Pancreas (tissue), 10 donors: Measurements from ENCODE around the gene GALNT17. TPM values are rescaled to one million over a fixed set of nuclear protein-coding genes. Genes with fewer than 3 reads are reported as not detected.

ENCODE experiments used
- ATAC-seq, 4 donors: fragments of 200-7000 bp; cut with Tn5 transposase; one replicate each; pipeline versions ENCODE4 v1.8.0 to v1.9.1; 2020; ENCODE audit warnings: mild to moderate bottlenecking in 4 of 4, moderate library complexity in 4 of 4
- DNase-seq, 6 donors: peaks; one replicate each; pipeline ENCODE4 v3.0.0-alpha.2; 2020
- FAIRE-seq: peaks from 2 replicates; lab custom pipeline; 2012; peaks lifted over from hg19 to GRCh38; lab: Jason Lieb, UNC
- H3K27ac ChIP-seq, 4 donors: fragments of 200-600 bp; sonication (generic); 1 replicate in 3 of 4; 2 replicates in 1 of 4; pipeline versions ENCODE4 v1.5.0 to v1.8.0; 2020
- H3K27me3 ChIP-seq, 4 donors: fragments of 200-600 bp; one replicate each; pipeline ENCODE4 v1.8.0; 2021
- H3K36me3 ChIP-seq, 3 donors: fragments of 200-600 bp; sonication (generic) in 1 of 3; one replicate each; pipeline versions ENCODE4 v1.5.0 to v1.8.0; 2020 to 2021
- H3K4me1 ChIP-seq, 3 donors: fragments of 200-600 bp; one replicate each; pipeline ENCODE4 v1.8.0; 2021
- H3K4me3 ChIP-seq, 4 donors: fragments of 200-600 bp; sonication (generic) in 2 of 4; one replicate each; pipeline versions ENCODE4 v1.5.0 to v1.8.0; 2020 to 2021
- H3K9me3 ChIP-seq, 4 donors: fragments of 200-600 bp; one replicate each; pipeline ENCODE4 v1.8.0; 2021
- WGBS, 2 donors: extraction: QIAGEN DNeasy Blood & Tissue Kit; methylation state at CpG; one replicate each; pipeline ENCODE4 v1.1.7; 2013; 5-methylcytosine and 5-hydroxymethylcytosine counted together
- intact Hi-C, 3 donors: fragments of 100-400 bp; cut with DNase I; formaldehyde crosslinking; loops; one replicate each; pipeline versions ENCODE4 v1.11.1 to v1.14.2; 2022
- polyA plus RNA-seq, 2 donors: library from polyadenylated mRNA; stranded (reverse); fragments of 200-250 nt; gene quantifications; one replicate each; pipeline ENCODE4 v1.2.3, GENCODE V29; 2013
- total RNA-seq, 6 donors: library from RNA; stranded (reverse); fragmentation: NEBNext Ultra II Directional in 4 of 6; extraction: Animal tissue kit (Norgen Biotek cat#: 25700) in 4 of 6; gene quantifications; one replicate each; pipeline versions ENCODE4 v1.2.1 to v1.2.4, GENCODE V29; 2021 to 2023
- TF ChIP-seq, protein P1 (sequence below), 4 donors: fragments of 200-600 bp; sonication (generic) in 3 of 4; IDR thresholded peaks; one replicate each; pipeline versions ENCODE4 v1.5.0 to v1.8.0; 2021; ENCODE audit warnings: antibody characterized with exemption in 4 of 4
- donor health status: healthy with polysubstance abuse.
- donor health status: DM: no; HTN: no; CAD: no; lungs with moderate emphysema.
- donor health status: DM: no; HTN: no; CAD: no.
- donor health status: control.
- donor health status: control.
- donor health status: Bipolar disorder and iron deficiency.
- donor health status: DM: yes; HTN: yes; CAD: no.
- donor health status: DM: no; HTN: no; CAD: no.
- donor health status: DM: no; HTN: no; CAD: no.
- donor health status: DM: yes; HTN: yes; CAD: no.

Gene GALNT17
- total and polyA plus RNA-seq, 8 donors: 0.70 to 4.6 (median 2.9) TPM

DNA sequence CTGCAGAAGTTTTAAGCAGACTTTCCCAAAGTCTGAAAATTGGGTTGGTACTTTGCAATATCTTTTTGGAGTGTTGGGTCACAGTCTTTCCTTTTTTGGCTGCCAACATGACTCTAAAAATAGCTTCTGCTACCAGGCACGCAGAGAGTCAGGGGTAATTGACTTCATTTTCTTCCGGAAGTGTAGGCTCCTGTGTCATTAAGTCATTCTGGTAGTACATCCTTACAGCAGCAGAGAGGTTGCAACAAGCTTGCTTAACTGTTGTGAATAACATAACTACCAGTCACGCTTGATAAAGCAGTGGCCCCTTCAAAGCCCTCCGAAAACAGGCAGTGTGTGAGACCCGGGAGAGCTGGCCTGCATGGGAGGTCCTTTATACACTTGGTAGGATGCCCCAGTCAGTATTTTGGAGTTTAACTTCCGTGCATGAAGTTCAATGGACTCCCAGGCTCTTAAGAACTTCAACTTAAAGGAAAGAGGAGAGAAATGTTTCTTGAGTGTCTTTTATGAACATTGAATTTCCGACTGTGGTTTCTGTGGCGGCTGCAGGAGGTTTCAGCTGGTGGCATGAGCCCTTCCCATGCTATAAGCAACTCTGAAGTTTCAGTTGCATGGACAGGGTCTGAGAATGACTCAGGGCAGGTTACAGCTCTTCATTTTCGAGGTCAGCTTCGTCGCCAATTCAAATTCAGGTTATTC lies 310.7 kb downstream of the GALNT17 start:
- TF ChIP-seq, protein P1, sequence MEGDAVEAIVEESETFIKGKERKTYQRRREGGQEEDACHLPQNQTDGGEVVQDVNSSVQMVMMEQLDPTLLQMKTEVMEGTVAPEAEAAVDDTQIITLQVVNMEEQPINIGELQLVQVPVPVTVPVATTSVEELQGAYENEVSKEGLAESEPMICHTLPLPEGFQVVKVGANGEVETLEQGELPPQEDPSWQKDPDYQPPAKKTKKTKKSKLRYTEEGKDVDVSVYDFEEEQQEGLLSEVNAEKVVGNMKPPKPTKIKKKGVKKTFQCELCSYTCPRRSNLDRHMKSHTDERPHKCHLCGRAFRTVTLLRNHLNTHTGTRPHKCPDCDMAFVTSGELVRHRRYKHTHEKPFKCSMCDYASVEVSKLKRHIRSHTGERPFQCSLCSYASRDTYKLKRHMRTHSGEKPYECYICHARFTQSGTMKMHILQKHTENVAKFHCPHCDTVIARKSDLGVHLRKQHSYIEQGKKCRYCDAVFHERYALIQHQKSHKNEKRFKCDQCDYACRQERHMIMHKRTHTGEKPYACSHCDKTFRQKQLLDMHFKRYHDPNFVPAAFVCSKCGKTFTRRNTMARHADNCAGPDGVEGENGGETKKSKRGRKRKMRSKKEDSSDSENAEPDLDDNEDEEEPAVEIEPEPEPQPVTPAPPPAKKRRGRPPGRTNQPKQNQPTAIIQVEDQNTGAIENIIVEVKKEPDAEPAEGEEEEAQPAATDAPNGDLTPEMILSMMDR (IDR thresholded peaks at IDR 0.05): no peak
- H3K4me3 ChIP-seq: no peak overlapping the region
- FAIRE-seq (no peak), ATAC-seq (no peak), DNase-seq (no peak)
- H3K36me3 ChIP-seq: no peaks in the 10 kb centered on the region
- H3K9me3 ChIP-seq: no peaks in the 10 kb centered on the region
- H3K4me1 ChIP-seq: no peaks in the 10 kb centered on the region
- 75% methylated on average over 11 of the region's 11 CpGs for WGBS, 2 donors
- no peak overlapping the region for H3K27ac ChIP-seq
- H3K27me3 ChIP-seq: no peaks in the 10 kb centered on the region
- intact Hi-C loops: no loop called here

DNA sequence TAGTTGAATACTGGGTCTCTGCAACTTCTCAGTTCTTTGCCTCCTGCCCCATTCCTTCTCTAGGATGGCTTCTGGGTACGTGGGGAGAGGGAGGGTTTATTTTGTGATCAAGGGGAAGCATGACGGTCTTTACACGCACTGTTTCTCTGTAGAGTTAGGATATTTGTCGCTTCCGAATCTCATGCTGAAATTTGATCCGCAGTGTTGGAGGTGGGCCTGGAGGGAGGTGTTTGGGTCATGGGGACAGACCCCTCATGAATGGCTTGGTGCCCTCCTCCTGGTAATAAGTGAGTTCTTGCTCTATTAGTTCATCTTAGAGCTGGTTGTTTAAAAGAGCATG lies 311.2 kb downstream of the GALNT17 start:
- WGBS, 2 donors: 72 to 81% methylated on average over 6 of the region's 6 CpGs
- no peak overlapping the region for H3K27ac ChIP-seq

DNA sequence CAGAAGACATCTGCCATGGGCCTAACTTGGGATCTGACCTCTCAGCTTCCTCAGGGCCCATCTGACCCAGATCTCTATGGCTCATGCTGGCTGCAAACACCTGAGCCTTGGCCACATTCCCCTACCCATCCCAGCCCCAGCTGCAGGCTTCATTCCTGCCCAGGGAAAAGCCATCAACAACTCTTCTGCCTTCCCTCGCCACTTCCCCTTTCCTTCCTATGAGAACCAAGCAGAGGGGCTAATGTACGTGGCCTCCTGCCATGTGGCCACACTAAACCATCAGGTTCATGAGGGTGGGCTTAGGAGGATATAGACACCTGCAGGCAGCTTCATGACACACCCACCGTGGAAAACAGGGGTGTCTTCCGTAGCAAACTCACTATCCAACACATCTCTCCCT lies 312.2 kb downstream of the GALNT17 start:
- WGBS, 2 donors: 91 to 95% methylated on average over 4 of the region's 4 CpGs
- TF ChIP-seq, protein P1 (IDR thresholded peaks at IDR 0.05): no peak

More for the DNA sequence above, 311.2 kb downstream of the GALNT17 start:
- TF ChIP-seq, protein P1 (IDR thresholded peaks at IDR 0.05): no peak
- no peaks in the 10 kb centered on the region for H3K4me1 ChIP-seq
- DNase-seq: no peak
- intact Hi-C loops: no loop called here
- H3K27me3 ChIP-seq: no peaks in the 10 kb centered on the region
- no peak for FAIRE-seq
- no peaks in the 10 kb centered on the region for H3K9me3 ChIP-seq
- ATAC-seq: no peak
- H3K36me3 ChIP-seq: no peaks in the 10 kb centered on the region
- no peak overlapping the region for H3K4me3 ChIP-seq

DNA sequence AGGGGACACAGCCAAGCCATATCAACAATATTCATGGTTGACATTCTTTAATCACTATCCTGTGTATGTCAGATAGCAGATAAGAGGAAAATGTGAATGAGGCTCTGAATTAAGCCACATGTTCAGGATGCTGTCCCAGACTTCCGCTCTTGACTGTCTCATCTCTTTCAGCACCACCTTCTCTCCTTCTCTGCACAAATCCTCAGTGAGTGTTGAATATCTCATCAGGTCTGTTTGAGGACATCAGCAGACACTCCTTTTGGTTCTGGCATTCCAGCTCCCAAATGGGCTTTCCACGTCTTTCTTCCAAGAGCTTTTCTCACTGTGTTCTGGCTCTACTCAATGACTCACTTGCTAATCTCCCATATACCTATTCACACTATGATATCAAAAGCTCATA lies 321.7 kb downstream of the GALNT17 start:
- DNase-seq (no peak), FAIRE-seq (no peak), ATAC-seq (no peak)
- no peaks in the 10 kb centered on the region for H3K27me3 ChIP-seq
- H3K4me3 ChIP-seq: no peak overlapping the region
- no peaks in the 10 kb centered on the region for H3K36me3 ChIP-seq
- no peak overlapping the region for H3K27ac ChIP-seq
- H3K9me3 ChIP-seq: no peaks in the 10 kb centered on the region
- WGBS, 2 donors: 93 to 94% methylated on average over 2 of the region's 2 CpGs
- no peaks in the 10 kb centered on the region for H3K4me1 ChIP-seq
- intact Hi-C loops: no loop called here
- TF ChIP-seq, protein P1 (IDR thresholded peaks at IDR 0.05): no peak

More for the DNA sequence above, 312.2 kb downstream of the GALNT17 start:
- H3K9me3 ChIP-seq: no peaks in the 10 kb centered on the region
- no peaks in the 10 kb centered on the region for H3K27me3 ChIP-seq
- intact Hi-C loops: no loop called here
- DNase-seq (no peak), ATAC-seq (no peak), FAIRE-seq (no peak)
- H3K4me3 ChIP-seq: no peak overlapping the region
- H3K4me1 ChIP-seq: no peaks in the 10 kb centered on the region
- no peaks in the 10 kb centered on the region for H3K36me3 ChIP-seq
- no peak overlapping the region for H3K27ac ChIP-seq

DNA sequence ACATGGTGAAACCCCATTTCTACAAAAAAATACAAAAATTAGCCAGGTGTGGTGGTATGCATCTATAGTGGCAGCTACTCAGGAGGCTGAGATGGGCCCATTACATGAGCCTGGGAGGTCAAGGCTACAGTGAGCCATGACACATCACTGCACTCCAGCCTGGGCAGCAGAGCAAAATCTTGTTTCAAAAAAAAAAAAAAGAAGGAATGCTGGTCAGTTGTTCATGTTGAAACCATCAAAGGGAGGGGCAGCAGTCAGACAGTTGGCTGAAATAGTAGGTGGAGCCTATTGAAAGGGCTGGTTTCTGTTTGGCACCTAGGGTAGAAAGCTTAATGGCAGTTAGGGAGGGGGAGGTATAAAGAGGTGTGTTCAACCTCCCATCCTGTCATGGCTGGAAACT lies 323.0 kb downstream of the GALNT17 start:
- Histone ChIP-seq H3K4me3 (no peak overlapping the region), H3K4me1 (no peaks in the 10 kb centered on the region), H3K36me3 (no peaks in the 10 kb centered on the region), H3K27me3 (no peaks in the 10 kb centered on the region), H3K9me3 (no peaks in the 10 kb centered on the region), H3K27ac (no peak overlapping the region)
- ATAC-seq: no peak
- intact Hi-C loops: no loop called here
- FAIRE-seq: no peak
- DNase-seq: no peak
- TF ChIP-seq, protein P1 (IDR thresholded peaks at IDR 0.05): no peak
